SJCRH30 (cell line): ENCODE measurements around the gene ALG12. TPM values are rescaled to one million over a fixed set of nuclear protein-coding genes. Genes with fewer than 3 reads are reported as not detected.

Source experiments
- DNase-seq, 2 experiments: peaks; one replicate each; pipeline ENCODE4 v3.0.0-alpha.2; 2015 to 2020
- H3K27ac ChIP-seq: fragments of 250-450 bp; sonication (Bioruptor Pico); 2 replicates; pipeline ENCODE4 v1.5.1; 2020; ENCODE audit warnings: mild to moderate bottlenecking, moderate library complexity
- H3K27me3 ChIP-seq: fragments of 250-450 bp; sonication (Bioruptor Pico); 2 replicates; pipeline ENCODE4 v1.5.1; 2020; ENCODE audit warnings: mild to moderate bottlenecking, moderate library complexity
- H3K36me3 ChIP-seq: fragments of 250-450 bp; sonication (Bioruptor Pico); 2 replicates; pipeline ENCODE4 v1.5.1; 2020; ENCODE audit warnings: mild to moderate bottlenecking, moderate library complexity
- H3K4me1 ChIP-seq: fragments of 250-450 bp; sonication (Bioruptor Pico); 2 replicates; pipeline ENCODE4 v1.5.1; 2020; ENCODE audit warnings: mild to moderate bottlenecking, moderate library complexity
- H3K4me3 ChIP-seq: fragments of 250-450 bp; sonication (Bioruptor Pico); 2 replicates; pipeline ENCODE4 v1.5.1; 2020; ENCODE audit warnings: mild to moderate bottlenecking, moderate library complexity
- H3K9me3 ChIP-seq: fragments of 250-450 bp; sonication (Bioruptor Pico); replicated peaks from 2 replicates; pipeline ENCODE4 v1.5.1; 2020; ENCODE audit warnings: mild to moderate bottlenecking, moderate library complexity
- total RNA-seq: library from RNA; depleted of rRNA; stranded (reverse); fragments of >200 nt; shearing (Covaris generic); gene quantifications from 2 replicates; pipeline ENCODE4 v1.2.3, GENCODE V29; 2014

Gene ALG12
- total RNA-seq, 1 experiment from 2014 or later: 24.3 TPM

DNA sequence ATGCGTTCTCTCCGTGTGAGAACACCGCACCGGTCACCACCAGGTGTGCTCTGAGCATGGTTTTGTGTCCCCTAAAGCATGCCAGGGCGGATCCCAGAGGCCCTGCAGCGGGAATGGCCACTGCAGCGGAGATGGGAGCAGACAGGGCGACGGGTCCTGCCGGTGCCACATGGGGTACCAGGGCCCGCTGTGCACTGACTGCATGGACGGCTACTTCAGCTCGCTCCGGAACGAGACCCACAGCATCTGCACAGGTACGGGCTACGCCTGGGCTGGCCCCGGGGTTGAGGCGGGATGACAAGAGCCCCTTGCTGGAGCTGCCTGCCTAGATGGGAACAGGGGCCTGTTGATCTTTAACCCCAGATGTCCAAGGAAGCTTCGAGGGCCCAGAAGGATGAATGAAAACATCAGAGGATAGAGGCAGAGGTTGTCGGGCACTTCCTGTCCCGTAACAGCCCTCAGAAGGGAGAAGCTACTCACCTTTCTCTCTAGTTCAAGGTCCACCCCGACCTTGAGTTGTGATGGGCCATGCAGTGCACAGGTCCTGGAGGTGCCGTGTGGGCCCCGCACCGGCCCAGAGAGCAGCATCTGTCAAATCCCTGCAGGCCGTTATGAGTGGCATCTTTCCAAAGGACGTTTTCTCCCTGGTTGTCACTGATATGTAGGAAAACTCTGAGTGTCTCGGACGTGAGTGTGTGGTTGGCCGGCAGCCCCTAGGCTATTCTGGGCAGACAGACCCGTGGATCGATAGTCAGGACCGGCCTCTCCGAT lies 3.5 kb upstream of the ALG12 start:
- Histone ChIP-seq H3K9me3 (no peaks in the 10 kb centered on the region), H3K27ac (no peak overlapping the region), H3K36me3 (no peaks in the 10 kb centered on the region), H3K4me3 (no peak overlapping the region), H3K4me1 (peaks cover 4% of the 10 kb centered on the region; the same call in 1 of the 2 replicates), H3K27me3 (no peaks in the 10 kb centered on the region)
- no peak for DNase-seq

DNA sequence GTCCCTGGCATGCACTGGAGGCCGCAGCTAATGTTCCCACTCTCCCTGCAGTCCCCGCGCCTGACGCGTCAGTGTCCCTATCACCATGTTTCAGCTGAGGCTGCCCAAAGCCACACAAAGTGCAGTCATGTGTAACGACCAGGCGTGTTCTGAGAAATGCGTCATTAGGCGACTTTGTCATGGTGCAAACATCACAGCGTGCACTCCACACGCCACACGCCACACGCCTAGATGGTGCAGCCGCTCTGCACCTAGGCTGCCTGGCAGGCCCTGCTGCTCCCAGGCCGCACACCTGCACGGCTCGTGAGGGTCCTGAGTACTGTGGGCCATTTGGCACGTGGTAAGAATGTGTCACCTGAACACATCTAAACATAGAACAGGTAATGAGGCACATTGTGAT lies 2.6 kb upstream of the ALG12 start:
- DNase-seq: no peak
- no peaks in the 10 kb centered on the region for H3K36me3 ChIP-seq
- peaks cover 4% of the 10 kb centered on the region; the same call in 1 of the 2 replicates for H3K4me1 ChIP-seq
- H3K4me3 ChIP-seq: no peak overlapping the region
- no peak overlapping the region for H3K27ac ChIP-seq
- H3K9me3 ChIP-seq: no peaks in the 10 kb centered on the region
- no peaks in the 10 kb centered on the region for H3K27me3 ChIP-seq

DNA sequence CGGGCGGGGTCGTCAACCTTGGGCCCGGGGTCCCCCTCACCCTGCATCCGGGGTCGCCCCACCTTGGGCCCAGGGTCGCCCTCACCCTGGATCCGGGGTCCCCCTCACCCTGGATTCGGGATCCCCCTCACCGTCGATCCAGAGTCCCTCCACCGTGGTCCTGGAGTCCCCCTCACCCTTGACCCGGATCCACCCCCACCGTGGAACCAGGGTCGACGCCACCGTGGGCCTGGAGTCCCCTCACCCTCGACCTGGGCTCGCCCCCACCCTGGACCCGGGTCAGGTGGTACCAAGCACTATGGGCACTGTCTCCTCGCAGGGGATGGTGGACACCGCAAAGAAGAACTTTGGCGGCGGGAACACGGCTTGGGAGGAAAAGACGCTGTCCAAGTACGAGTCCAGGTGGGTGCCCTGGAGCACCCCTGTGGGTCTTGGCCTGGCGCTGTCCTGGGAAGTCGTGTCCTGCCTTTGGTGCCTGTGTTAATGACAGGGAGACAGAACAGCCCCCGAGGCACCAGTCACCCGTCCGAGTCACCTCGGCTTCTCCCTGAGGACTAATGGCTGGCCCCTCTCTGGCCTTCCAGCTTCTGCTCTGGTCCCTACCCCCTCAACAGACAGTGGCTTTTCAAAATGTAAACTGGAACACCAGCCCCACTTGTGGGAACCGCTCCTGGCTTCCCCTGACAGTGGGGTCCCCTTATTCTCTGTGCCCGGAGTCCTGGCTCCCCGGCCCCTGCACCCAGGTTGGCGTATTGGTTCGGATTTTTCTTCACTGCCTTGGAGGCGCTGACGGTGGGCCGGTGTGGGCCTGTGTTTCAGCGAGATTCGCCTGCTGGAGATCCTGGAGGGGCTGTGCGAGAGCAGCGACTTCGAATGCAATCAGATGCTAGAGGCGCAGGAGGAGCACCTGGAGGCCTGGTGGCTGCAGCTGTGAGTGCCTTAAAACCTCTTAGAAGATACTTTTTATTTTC lies 958 bp upstream of the ALG12 start:
- no peaks in the 10 kb centered on the region for H3K27me3 ChIP-seq
- DNase-seq: no peak
- peaks cover 4% of the 10 kb centered on the region; the same call in 1 of the 2 replicates for H3K4me1 ChIP-seq
- peak overlapping the region; percentile 73 for H3K4me3 ChIP-seq
- H3K27ac ChIP-seq: no peak overlapping the region
- H3K36me3 ChIP-seq: no peaks in the 10 kb centered on the region
- no peaks in the 10 kb centered on the region for H3K9me3 ChIP-seq

DNA sequence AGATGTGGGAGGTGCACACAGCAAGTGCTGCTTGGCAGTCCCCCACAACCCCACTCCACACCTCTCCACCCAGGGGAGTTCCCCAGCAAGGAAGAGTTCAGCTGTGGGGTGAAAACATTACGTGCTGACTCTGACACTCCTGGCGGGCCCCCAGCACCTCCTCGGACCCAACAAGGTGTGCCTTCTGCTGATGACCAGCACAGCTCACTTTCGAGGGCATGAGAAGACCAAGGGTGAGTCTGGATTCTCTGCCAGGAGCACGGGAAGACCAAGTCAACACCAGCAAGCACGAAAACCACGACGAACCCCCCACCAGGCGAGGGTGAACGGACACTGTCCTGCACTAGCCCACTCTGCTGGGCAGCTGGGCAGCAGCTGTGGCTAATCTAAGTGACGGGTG lies 1.4 kb downstream of the ALG12 start:
- no peaks in the 10 kb centered on the region for H3K27me3 ChIP-seq
- no peak overlapping the region for H3K27ac ChIP-seq
- DNase-seq: no peak
- no peak overlapping the region for H3K4me3 ChIP-seq
- H3K4me1 ChIP-seq: peaks cover 4% of the 10 kb centered on the region; the same call in 1 of the 2 replicates
- H3K9me3 ChIP-seq: no peaks in the 10 kb centered on the region
- peaks cover 5% of the 10 kb centered on the region; the same call in 1 of the 2 replicates for H3K36me3 ChIP-seq

DNA sequence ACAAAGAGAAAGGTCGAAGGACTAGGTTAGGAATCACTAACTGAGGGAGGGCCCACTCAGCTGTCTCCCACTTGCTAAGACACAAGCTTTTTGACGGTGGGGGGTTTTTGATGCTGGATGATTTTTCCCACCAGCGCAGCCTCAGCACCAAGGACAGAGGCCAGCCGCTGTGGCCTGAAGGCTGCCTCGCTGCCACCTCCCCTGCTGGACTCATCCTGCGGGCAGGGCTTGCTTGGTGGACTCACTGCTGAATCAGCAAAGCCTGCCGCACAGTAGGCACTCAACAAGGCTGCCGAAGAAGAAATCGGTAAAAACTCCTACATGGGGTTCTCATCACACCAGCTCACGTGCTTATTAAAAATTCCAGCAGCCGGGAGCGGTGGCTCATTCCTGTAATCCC lies 2.6 kb downstream of the ALG12 start:
- H3K9me3 ChIP-seq: no peaks in the 10 kb centered on the region
- peaks cover 5% of the 10 kb centered on the region; the same call in 1 of the 2 replicates for H3K36me3 ChIP-seq
- no peak overlapping the region for H3K27ac ChIP-seq
- no peaks in the 10 kb centered on the region for H3K27me3 ChIP-seq
- H3K4me3 ChIP-seq: no peak overlapping the region
- DNase-seq: no peak
- peaks cover 4% of the 10 kb centered on the region; the same call in 1 of the 2 replicates for H3K4me1 ChIP-seq

DNA sequence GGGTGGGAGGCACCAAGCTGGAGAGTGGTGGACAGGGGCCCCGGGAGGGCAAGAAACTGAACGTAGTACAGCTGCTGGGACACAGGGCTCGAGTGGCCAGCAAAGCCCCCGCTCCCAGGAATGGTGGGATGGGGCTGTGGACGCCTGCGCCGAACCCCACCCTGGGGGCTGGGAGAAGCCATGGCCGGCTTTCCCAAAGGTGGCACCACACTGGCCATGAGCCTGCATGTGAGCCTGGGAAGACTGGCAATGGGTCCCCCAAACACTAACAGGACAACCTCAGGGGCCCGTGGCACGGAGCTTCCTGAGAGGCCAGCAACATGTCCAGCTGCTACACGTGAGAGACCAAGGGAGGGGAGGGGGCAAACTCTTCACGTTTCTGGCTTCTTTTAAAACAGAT lies 4.0 kb downstream of the ALG12 start:
- Histone ChIP-seq H3K4me3 (no peak overlapping the region), H3K27me3 (no peaks in the 10 kb centered on the region), H3K36me3 (peaks cover 5% of the 10 kb centered on the region; the same call in 1 of the 2 replicates)

DNA sequence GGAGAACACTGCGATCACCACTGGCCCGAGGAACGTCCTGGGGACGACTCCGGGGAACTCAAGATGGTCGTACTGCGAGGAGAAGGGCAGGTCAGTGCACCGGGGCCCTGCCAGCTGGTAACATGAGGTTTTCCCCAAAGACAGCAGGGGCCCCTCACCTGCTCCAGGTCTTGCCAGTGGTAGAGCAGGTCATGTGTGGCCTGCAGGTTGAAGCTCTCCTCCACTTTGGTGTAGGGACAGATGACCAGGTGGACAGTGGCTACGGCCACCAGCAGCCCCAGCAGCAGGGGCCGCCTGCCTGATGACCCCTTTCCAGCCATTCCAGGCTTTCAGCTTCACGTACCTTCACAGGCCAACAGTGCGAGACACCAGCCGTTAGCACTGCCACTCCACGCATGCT lies 4.8 kb downstream of the ALG12 start:
- no peaks in the 10 kb centered on the region for H3K27me3 ChIP-seq
- H3K36me3 ChIP-seq: peaks cover 5% of the 10 kb centered on the region; the same call in 1 of the 2 replicates
- no peaks in the 10 kb centered on the region for H3K9me3 ChIP-seq
- no peak for DNase-seq
- peaks cover 4% of the 10 kb centered on the region; the same call in 1 of the 2 replicates for H3K4me1 ChIP-seq
- H3K27ac ChIP-seq: no peak overlapping the region
- no peak overlapping the region for H3K4me3 ChIP-seq

More for the DNA sequence above, 4.0 kb downstream of the ALG12 start:
- H3K27ac ChIP-seq: no peak overlapping the region
- no peak for DNase-seq
- H3K9me3 ChIP-seq: no peaks in the 10 kb centered on the region
- peaks cover 4% of the 10 kb centered on the region; the same call in 1 of the 2 replicates for H3K4me1 ChIP-seq

DNA sequence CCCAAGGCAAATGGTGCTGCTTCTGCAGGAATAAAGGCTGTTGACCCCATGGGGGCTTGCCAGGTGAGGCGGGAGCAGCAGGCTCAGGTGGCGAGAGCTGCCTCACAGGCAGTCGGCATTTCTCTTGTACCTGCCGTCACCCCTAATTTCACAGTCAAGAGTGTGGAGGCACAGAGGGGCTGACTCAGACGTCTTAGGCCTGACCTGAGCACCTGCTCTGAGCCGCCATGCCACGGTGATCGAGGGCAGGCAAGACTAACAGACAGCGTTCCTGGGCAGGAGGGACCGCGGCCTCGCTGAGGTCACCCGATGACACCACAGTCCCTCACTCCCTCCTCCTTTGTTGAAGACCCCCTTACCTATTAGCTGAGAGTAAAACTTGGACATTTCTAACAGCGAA lies 5.2 kb downstream of the ALG12 start:
- no peaks in the 10 kb centered on the region for H3K27me3 ChIP-seq
- H3K4me3 ChIP-seq: no peak overlapping the region
- peaks cover 5% of the 10 kb centered on the region; the same call in 1 of the 2 replicates for H3K36me3 ChIP-seq
- no peaks in the 10 kb centered on the region for H3K9me3 ChIP-seq
- DNase-seq: no peak
- peaks cover 4% of the 10 kb centered on the region; the same call in 1 of the 2 replicates for H3K4me1 ChIP-seq
- H3K27ac ChIP-seq: no peak overlapping the region

DNA sequence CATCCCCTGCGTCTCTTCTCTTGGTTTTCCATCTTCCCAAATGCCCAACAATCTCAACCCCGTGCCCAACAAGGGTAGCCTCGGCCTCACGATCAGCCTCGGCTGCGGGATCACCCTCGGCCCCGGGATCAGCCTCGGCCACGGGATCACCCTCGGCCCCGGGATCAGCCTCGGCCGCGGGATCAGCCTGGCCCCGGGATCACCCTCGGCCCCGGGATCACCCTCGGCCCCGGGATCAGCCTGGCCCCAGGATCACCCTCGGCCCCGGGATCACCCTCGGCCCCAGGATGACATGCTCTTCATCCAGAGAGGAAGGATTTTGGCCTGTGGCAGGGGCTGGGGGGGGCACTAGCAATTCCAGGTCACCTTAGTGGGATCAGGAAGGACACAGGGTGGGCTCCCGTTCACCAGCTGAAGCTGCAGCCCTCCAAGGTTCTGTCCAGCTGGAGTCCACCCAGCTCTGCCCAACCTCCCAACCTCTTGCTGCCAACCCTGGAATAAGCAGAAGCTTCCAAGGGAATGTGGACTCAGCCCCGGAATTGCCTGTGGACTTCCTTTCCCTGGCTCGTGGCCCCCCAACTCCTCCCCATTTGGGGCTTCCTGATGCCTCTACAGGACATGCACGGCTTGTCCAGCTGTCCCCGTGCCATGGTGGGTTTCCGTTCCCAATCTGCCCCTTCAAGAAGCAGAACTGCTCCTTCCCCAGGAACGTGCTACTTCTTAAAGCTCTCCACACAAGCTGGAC lies 6.2 kb downstream of the ALG12 start:
- H3K27me3 ChIP-seq: no peaks in the 10 kb centered on the region
- no peaks in the 10 kb centered on the region; the same call in 1 of the 2 replicates for H3K4me1 ChIP-seq
- H3K9me3 ChIP-seq: no peaks in the 10 kb centered on the region
- no peak overlapping the region for H3K27ac ChIP-seq
- no peak overlapping the region for H3K4me3 ChIP-seq
- no peak for DNase-seq
- peaks cover 12% of the 10 kb centered on the region for H3K36me3 ChIP-seq

DNA sequence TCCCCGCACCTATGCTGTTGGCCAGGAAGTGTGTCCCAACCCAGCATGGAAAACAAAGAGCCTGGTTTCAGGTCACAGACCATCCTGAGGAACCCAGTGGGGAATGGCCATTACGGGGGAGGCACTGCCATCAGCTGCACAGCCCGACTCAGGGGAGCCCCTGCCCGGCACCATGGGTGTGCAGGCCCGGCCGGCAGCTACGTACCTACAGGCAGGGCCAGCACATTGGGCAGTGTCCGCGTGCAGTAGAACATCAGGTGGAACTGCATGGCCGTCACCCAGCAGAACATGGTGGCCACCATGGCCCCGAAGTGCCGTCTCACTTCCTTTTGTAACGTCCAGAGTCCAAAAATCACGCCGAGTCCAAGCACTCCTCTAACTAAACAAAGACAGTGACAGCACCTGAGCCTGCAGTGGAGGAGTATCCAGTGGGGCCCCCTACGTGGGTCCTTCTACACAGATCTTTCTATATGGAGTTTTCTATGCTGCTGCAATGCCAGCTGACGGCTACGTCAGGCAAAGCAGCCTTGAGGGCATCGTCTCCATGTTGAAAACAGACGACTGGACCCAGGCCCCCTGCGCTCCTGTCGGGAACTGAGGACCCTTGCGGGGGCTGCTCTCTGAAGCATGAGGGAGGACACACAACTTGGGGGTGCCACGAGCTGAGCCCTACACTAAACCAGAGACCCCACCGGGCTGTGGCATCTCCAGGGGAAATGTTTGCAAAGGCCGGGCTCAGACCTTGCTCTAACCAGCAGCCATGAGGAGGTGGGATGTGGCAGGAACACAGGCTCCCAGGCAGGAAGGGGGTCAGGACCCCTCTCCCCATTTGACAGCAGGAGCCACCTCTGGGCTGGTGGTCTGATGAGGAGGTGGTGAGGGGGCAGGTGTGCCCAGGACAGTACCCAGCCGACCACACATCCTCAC lies 7.7 kb downstream of the ALG12 start:
- DNase-seq: no peak
- Histone ChIP-seq H3K36me3 (peaks cover 12% of the 10 kb centered on the region), H3K27me3 (no peaks in the 10 kb centered on the region), H3K27ac (no peak overlapping the region), H3K4me3 (no peak overlapping the region), H3K9me3 (no peaks in the 10 kb centered on the region), H3K4me1 (no peaks in the 10 kb centered on the region)

DNA sequence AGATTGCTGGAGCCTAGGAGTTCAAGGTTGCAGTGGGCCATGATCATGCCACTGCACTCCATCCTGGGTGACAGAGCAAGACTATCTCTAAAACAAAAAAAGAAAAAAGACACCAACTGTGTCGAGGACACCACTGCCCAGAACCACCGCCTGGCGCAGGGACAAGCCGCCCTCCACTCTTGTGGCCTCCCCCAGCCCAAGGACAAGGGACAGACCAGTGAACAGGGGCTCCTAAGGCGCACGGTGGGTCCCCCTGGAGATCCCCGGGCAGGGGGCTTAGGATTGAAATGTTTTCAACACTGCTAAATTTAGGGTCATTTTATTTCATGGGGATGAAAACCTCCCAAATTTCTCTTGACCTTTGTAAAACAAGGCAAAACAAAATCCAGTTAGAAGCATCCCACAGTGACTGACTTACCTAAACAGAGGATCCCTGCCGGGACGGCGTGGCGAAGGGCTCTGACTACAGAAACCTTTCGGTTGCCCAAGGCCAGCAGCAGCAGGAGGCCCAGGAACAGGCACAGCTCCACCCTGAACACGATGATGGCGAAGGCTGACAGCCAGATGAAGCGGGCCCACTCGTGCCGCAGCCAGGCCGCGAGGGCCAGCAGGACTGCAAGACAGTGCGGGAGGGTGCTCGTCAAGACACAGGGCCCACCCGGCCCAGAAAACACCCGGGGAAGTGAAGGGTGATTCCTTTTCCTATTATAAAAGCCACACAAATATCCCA lies 8.6 kb downstream of the ALG12 start:
- DNase-seq: no peak
- H3K27ac ChIP-seq: no peak overlapping the region
- no peaks in the 10 kb centered on the region for H3K9me3 ChIP-seq
- no peaks in the 10 kb centered on the region for H3K27me3 ChIP-seq
- no peak overlapping the region for H3K4me3 ChIP-seq
- H3K4me1 ChIP-seq: no peaks in the 10 kb centered on the region
- peaks cover 14% of the 10 kb centered on the region for H3K36me3 ChIP-seq

DNA sequence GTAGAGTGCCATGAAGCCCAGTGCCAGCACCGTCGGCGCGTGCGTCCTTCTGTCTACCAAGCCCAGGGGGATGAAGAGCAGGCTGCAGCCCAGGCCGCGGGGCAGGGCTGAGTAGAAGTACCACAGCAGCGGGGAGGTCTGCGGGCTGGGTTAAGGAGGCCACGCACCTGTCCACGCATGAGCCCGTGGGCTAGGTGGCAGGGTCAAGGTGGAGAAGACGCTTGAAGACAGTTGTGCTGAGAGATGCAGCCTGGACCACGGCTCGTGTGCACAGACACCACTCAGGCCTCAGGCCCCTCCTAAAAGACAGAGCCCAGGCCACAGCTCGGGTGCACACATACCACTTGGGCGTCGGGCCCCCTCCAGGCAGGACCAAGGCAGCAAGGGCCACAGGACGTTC lies 10.4 kb downstream of the ALG12 start:
- H3K9me3 ChIP-seq: no peaks in the 10 kb centered on the region
- H3K4me1 ChIP-seq: no peaks in the 10 kb centered on the region
- H3K27me3 ChIP-seq: no peaks in the 10 kb centered on the region
- DNase-seq: no peak
- H3K36me3 ChIP-seq: peaks cover 24% of the 10 kb centered on the region
- no peak overlapping the region for H3K27ac ChIP-seq
- H3K4me3 ChIP-seq: no peak overlapping the region

DNA sequence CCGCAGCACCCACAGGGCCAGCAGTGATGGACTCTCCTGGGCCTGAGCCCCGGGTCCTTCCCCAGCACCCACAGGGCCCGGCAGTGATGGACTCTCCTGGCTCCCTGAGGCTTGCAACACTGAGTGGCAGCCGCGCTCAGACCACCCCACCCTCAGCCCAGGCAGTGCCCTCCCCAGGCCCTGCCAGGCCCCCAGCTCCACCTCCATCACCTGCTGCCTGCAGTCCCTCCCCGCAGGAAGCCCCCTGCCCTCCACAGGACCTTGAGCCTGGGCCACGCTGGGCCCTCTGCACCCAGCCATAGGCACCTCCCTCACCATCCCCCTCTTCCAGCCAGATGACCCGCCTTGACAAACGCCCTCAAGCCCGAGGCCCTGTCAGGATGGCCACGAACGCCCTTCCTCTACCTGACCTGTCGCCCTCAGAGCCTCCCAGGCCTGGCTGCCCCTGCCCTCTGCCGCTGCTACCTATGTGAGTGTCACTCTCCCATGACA lies 11.4 kb downstream of the ALG12 start:
- Histone ChIP-seq H3K36me3 (peaks cover 25% of the 10 kb centered on the region), H3K27ac (no peak overlapping the region)
- DNase-seq: no peak

More for the DNA sequence above, 11.4 kb downstream of the ALG12 start:
- Histone ChIP-seq H3K9me3 (no peaks in the 10 kb centered on the region), H3K4me1 (no peaks in the 10 kb centered on the region), H3K4me3 (no peak overlapping the region), H3K27me3 (no peaks in the 10 kb centered on the region)
